Measurements from ENCODE around the gene TRDMT1.

TRDMT1 gene

DNA sequence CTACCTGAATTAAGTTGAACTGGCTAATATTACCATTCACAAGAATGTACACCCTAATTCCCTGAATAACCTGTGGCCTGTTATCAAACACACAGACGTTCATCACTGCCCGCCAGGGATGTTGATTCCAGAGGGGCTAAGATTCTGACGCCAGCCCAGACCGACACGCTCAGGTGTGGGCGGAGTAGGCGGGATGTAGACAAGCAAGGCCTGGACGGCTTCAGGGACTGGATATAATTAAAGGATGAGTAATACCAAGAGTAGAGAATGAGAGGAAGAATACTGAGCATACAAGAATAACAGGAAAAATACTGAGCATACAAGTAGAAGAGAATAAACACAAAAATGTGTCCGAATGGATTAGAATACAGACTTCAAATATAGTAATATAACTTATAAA is 100.9 kb downstream of the TRDMT1 start:
- no peak for DNase-seq (ENCODE audit: low read depth, low spot score)

DNA sequence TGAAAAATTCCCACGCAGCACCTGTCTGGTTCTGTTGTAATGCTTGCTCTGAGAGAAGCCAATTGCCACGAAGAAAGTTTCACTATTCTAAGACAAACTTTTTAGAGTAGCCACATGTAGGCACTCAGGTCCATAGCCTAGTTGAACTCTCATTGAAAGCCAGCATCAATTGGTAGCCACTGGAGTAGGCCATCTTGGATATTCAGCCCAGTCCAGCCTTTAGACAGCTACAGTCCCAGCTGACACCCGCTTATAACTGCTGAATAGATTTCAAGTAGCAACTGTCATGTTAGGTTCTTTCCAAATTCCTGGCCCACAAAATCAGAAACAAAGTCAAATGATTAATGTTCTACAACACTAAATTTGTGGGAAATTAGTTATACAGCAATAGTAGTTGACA is 103.5 kb downstream of the TRDMT1 start:
- no peak for DNase-seq (ENCODE audit: low read depth, low spot score)

Measured in brain pericyte (primary cell).